GM20000 (cell line): ENCODE measurements around the gene SLC35B2.
A peak's percentile ranks its signal among the peaks of the same experiment; 100 is the strongest.

Experiments
- DNase-seq: peaks from one replicate; pipeline ENCODE4 v3.0.0; 2012; ENCODE audit warnings: low spot score
- CTCF ChIP-seq: IDR thresholded peaks from 2 replicates; pipeline ENCODE4 v1.5.1; 2012; ENCODE audit warnings: mild to moderate bottlenecking, control low read depth; ENCODE audit errors: extremely low read depth, missing control alignments

SLC35B2 gene

GRCh38 chr6:44271914-44272313 lies 14.6 kb upstream of the SLC35B2 start:
- DNase-seq = no peak
- TF ChIP-seq CTCF = no peak

- no peak for TF ChIP-seq CTCF
- no peak for DNase-seq
Observed at GRCh38 chr6:44271406-44271723, 14.0 kb upstream of the SLC35B2 start.

GRCh38 chr6:44270526-44271405 lies 13.4 kb upstream of the SLC35B2 start:
- no peak for TF ChIP-seq CTCF
- no peak for DNase-seq

- DNase-seq = no peak
- TF ChIP-seq CTCF = no peak
Observed at GRCh38 chr6:44269921-44270525, 12.7 kb upstream of the SLC35B2 start, which contains the start of gene TMEM151B. Gene TMEM151B (plus strand): TSS chr6:44270450. CDS start chr6:44270743, 293 bp downstream.

- TF ChIP-seq CTCF = no peak
- DNase-seq = no peak
Observed at GRCh38 chr6:44269178-44269920, 12.0 kb upstream of the SLC35B2 start.

- DNase-seq = peak; percentile 80
- peak; percentile 93 for TF ChIP-seq CTCF
Observed at GRCh38 chr6:44268095-44268628, 10.8 kb upstream of the SLC35B2 start.

GRCh38 chr6:44267252-44267651 lies 9.9 kb upstream of the SLC35B2 start:
- no peak for DNase-seq
- TF ChIP-seq CTCF = no peak
